HL-60 (cell line): ENCODE results near the gene RILP.

Experiments
- DNase-seq, 2 experiments: peaks; one replicate each; pipeline ENCODE4 v3.0.0-alpha.2; 2010 to 2020; ENCODE audit warnings: low read depth in 1 of 2, low spot score in 1 of 2
- H3K27ac ChIP-seq: fragments of 250-450 bp; sonication (Bioruptor Pico); replicated peaks from 2 replicates; pipeline ENCODE4 v1.5.1; 2020; ENCODE audit warnings: mild to moderate bottlenecking, moderate library complexity
- H3K27me3 ChIP-seq: fragments of 250-450 bp; sonication (Bioruptor Pico); 2 replicates; pipeline ENCODE4 v1.5.1; 2021; ENCODE audit warnings: mild to moderate bottlenecking, moderate library complexity; ENCODE audit not compliant: insufficient read depth, poor library complexity, severe bottlenecking
- H3K4me3 ChIP-seq: replicated peaks from 2 replicates; pipeline ENCODE4 v1.5.1; 2011; ENCODE audit warnings: mild to moderate bottlenecking, control low read depth, low read length; ENCODE audit not compliant: insufficient read depth
- CTCF ChIP-seq: IDR thresholded peaks from one replicate; pipeline ENCODE4 v1.5.1; 2011; ENCODE audit warnings: low read length, control low read depth, inconsistent platforms; ENCODE audit not compliant: insufficient read depth
- GABPA ChIP-seq: IDR thresholded peaks from 2 replicates; pipeline ENCODE4 v1.6.1; 2012; ENCODE audit warnings: low read depth
- POLR2AphosphoS5 ChIP-seq: IDR thresholded peaks from 2 replicates; pipeline ENCODE4 v1.6.1; 2012; ENCODE audit warnings: low read depth
- REST ChIP-seq: IDR thresholded peaks from 2 replicates; pipeline ENCODE4 v1.6.1; 2012; ENCODE audit warnings: low read depth; ENCODE audit not compliant: insufficient replicate concordance
- SPI1 ChIP-seq: IDR thresholded peaks from 2 replicates; pipeline ENCODE4 v1.6.1; 2012; ENCODE audit warnings: low read depth, mild to moderate bottlenecking, borderline replicate concordance

Gene RILP

DNA sequence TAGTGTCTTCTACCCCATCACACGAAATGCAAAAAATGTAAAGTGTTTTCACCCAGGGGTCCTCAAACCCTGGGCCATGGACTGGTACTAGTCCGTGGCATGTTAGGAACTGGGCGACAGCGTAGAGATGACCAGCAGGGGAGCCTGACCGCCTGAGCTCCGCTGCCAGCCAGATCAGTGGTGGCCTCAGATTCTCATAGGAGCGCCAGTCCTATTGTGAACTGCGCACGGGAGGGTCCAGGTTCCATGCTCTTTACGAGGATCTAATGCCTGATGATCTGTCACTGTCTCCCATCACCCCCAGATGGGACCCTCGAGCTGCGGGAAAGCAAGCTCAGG lies 8.6 kb downstream of the RILP start:
- DNase-seq, result no peak
- Histone ChIP-seq H3K4me3 (no peak overlapping the region), H3K27me3 (no peaks in the 10 kb centered on the region), H3K27ac (no peak overlapping the region)
- TF ChIP-seq GABPA (no peak), SPI1 (no peak), POLR2AphosphoS5 (no peak), CTCF (no peak), REST (no peak)

GRCh38 chr17:1640329-1641064 lies 9.2 kb downstream of the RILP start:
- no peaks in the 10 kb centered on the region for H3K27me3 ChIP-seq
- no peak for TF ChIP-seq GABPA
- TF ChIP-seq CTCF, result no peak
- no peak for TF ChIP-seq SPI1
- no peak for TF ChIP-seq REST
- no peak for TF ChIP-seq POLR2AphosphoS5
- DNase-seq, result no peak
- no peak overlapping the region for H3K4me3 ChIP-seq
- no peak overlapping the region for H3K27ac ChIP-seq

GRCh38 chr17:1639549-1640180 lies 10.0 kb downstream of the RILP start:
- TF ChIP-seq GABPA (no peak), CTCF (no peak), REST (no peak), POLR2AphosphoS5 (no peak), SPI1 (no peak)
- H3K4me3 ChIP-seq, result no peak overlapping the region
- no peak overlapping the region for H3K27ac ChIP-seq
- no peaks in the 10 kb centered on the region for H3K27me3 ChIP-seq
- no peak for DNase-seq
